ENCODE measurements around the gene CETP.
"Not testable (repeated sequence)": the region's sequence is repeated elsewhere in the genome, so short reads cannot be mapped to it uniquely, and the experiment has no call there.

The CETP gene

GRCh38 chr16:57001026-57001679, 39.4 kb downstream of the CETP start:
- no peak for DNase-seq

DNA sequence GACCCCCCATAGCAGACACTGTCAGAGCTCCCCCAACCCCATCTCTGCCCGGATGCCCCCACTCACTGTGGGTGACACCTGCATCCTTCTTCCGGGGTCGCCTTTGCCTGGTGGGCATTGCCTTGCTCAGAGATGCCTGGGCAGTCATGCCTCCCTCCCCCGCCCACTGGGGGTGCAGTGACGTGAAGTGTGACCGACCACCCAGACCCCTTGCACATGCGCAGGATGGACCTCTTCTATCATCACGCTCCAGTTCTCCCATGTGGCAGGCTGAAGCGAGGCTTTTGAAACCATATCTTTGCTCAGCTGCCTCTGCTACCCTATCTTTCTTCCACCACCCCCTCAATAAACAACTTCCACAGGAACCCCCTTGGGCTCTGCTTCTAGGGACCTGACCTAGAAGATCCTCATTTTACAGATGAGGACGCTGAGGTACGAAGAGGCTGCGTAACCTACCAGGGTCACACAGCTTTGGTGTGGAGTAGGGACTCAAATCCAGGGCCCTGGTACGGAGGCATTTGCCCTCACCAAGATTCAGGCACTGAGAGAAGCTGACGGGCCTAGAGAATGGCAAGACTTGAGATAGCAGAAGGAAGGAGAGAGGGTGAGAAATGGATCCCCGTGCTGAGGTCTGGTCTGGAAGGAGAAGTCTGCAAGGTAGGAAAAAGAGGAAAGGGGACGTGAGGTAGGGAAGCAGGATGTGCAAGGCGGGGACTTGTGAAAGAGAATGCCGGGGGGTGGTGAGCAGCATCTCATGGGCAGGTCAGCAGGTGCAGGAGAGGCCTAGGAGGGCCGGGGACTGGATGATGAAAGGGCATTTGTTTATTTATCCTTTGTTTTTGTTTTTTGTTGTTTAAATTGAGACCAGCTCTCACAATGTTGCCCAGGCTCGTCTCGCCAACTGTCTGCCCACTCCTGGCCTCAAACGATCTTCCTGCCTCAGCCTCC, 42.0 kb downstream of the CETP start:
- DNase-seq = no peak

DNA sequence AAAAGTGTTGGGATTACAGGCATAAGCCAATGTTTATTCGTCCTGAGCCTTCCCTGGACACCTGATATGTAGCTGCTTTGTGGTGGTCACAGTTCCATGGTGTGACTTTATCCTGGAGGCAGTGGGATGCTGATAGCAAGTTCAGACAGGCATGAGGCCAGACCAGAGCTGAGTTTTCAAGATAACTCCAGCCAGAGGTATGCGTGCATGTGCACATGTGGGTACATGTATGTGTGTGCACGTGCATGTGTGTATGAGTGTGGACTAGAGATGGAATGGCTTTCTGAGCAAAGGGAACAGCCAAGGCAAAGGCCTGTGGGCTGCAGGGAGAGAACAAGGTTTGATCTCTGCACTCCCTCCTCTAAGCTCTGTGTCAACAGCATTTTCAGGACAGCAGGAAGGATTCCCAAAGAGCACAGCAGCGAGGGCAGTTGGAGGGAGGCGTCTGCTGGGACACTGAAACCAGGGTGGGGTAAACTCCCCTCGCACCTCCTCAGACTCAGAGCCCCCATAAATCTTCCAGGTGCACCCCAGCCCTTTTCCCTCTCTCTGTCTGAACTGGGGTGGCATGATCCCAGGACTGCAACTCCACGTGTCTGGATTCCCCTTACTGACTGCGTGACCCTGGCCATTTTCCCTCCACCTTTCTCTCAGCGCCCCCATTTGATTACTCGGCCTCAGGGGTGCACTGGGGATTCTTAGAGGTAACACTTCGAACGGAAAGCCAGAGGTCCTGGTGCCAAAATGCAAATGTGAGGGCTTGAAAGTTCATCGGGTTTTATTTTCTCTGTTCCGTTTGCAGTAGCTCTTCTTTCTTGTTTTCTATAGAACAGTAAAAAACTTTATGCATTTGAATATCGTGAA, 42.9 kb downstream of the CETP start:
- DNase-seq = no peak

GRCh38 chr16:57005597-57005996, 43.8 kb downstream of the CETP start:
- DNase-seq = not testable (repeated sequence)

DNA sequence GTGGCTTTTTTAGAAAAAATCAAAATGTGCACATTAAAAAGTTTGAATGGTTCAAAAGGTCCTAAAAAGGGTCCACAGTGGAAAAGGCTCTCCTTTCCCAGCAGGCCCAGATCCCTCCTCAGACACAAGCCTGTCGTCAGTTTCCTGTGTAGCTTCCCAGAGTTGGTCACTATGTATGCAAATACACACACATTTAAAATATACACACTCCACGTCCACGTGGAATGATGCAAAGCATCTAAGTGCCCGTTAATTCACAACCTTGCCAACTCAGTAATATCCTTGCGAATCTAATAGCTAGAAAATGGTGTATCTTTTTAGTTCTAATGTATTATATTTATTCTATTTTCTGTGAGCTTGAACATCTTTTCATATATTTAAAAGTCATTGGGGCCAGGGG, 45.3 kb downstream of the CETP start:
- DNase-seq = no peak

DNA sequence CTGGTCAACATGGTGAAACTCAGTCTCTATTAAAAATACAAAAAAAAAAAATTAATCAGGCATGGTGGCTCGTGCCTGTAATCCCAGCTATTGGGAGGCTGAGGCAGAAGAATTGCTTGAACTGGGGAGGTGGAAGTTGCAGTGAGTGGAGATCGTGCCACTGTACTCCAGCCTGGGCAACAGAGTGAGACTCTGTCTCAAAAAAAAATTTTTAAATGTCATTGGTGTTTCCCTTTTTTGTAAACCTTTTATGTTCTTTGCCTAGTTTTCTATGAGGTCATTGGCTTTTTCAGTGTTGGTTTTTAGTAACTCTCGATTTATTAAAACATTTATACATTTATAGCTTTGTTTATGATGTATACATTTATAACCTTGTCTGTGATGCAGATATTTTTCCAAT, 45.8 kb downstream of the CETP start:
- DNase-seq = no peak

DNA sequence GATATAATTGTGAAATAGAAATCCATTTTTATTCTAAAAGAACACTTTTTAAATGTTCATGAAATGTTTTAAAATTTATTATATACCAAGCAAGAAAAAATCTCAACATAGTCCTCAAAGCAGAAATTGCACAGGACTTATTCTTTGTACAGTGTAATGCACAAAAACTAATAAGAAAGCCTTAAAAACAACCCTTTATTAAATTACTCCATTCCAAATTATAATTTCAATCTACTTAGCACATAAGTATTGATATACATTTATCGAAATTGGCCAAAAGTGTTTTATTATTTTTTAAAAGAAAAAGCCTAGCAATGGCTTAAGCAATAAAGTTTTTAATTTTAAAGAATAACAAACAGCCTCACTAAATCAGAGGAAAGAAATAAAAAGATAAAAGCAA, 46.7 kb downstream of the CETP start:
- DNase-seq = no peak

DNA sequence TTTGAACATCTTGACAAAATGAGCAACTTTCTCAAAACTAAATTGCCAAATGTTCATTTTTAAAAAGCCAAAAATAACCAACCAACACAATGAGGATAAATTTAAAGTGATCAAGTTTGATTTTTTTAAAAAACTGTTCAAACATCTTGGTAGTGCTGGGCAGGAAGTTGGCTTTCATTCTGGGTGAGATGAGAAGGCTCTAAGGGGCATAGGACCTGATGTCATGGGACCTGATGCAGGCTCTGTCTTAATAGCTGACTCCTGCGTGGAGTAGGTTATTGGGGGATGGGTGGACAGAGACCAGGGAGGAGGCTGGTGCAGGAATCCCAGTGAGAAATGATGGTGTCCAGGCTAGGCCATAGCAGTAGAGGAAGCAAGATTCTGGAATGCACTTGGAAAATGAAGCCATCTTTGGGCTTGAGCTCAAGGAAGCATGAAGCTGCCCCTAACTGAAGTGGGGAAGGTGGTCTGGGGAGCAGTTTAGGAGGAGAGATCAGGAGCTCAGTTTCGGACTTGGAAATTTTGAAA, 48.0 kb downstream of the CETP start:
- no peak for DNase-seq

DNA sequence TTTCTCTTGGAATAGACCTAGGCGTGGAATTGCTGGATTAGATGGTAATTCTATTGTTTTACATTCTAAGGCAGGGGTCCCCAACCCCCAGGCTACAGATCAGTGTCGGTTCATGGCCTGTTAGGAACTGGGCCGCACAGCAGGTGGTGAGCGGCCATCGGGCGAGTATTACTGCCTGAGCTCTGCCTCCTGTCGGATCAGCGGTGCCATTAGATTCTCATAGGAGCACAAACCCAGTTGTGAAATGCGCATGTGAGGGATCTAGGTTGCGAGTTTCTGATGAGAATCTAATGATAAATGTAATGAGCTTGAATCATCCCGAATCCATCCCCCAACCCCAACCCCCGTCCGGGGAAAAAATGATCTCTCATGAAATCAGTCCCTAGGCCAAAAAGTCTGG, 50.6 kb downstream of the CETP start:
- DNase-seq = no peak

DNA sequence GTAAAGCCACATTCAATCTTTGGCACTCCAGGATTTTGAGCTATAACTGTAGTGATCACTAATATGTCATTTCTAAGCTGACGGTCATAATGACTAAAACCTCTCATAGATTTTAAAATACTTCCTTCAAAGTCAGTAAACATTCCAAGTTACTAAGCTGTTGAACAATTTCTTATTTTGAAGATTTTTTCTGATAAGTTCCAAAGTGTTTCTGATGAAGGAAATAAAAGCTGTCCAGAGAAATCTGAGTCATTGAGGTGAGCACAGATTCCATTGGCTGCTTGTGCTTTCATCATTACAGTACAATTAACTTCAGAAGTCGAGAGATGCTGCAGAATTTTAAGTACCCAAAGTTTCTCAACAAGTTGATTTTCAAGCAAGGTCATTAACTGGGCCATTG, 51.5 kb downstream of the CETP start:
- no peak for DNase-seq

DNA sequence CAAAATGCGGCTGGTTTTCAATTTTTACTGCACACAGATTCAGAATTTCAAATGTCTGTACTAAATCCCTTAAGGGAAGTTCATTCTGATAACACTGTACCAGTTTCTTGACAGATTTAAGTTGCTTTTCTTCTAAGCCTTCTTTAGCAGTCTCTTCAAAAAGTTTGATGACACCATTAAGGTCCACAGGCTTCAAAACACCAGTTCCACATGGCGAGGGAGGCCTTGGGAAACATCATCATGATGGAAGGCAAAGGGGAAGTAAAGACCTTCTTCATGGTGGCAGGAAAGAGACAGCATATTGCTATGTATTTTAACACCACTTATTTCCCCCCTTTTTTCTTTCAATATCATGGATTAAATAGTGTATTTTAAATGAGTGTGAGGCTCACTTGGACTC, 52.2 kb downstream of the CETP start:
- DNase-seq = no peak

DNA sequence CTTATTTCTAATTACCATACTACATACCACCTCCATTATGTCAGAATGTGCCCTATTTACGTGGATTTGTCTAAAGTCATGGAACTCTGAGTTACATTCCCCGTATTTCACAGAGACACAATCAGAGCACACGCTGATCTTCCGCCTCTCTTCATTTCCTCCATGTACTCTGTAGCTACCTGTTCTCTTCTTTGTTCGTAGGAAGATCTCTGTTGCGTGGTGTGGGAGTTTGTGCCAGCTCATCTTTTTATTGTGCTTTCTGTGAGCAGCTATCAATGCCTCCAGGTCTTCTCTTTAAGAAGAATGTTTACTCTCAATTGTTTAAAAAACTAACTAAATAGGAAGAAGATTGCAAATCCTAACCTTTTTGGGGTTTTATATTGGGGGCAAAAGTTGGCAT, 54.6 kb downstream of the CETP start:
- no peak for DNase-seq

DNA sequence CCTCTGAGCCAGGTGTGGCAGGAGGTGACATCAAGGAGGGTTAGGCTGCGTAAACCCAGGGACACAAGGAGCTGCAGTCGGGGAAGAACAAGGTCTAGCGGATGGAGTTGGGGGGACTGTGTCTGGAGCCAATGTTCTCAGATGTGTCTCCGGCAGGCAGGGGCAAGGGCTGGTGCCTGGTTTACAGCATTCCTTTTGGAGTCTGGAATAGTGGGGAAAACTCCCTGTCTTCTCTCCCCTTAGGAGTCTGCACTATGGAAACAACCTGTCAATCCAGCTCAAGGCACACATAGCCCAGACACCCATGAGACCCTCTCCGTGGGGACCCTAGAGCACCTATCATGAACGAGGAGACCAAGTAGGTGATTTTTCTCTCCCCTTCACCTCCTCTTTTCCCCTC, 55.1 kb downstream of the CETP start:
- no peak for DNase-seq

- DNase-seq = no peak
Measured at GRCh38 chr16:57017251-57017650, 55.5 kb downstream of the CETP start.

- DNase-seq = no peak
Measured at GRCh38 chr16:57019746-57020145, 58.0 kb downstream of the CETP start.

- no peak for DNase-seq
Measured at GRCh38 chr16:57020651-57021050, 58.9 kb downstream of the CETP start.

DNA sequence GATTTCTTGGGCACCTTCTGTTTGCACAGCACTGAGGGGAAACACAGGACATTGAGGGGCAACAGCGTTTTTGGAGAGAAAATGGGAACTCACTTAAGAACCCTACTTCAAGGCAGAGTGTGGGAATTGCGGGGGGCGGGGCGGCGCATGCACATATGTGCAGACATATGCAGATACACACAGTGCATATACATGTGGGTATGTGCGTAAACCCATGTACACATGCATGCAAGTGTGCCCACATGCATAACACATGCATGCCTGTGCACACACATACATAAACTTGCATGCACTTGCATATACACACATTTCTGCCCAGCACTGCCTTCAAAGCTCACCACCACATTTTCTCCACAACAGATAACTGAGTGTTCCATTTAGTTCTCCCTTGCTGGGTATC, 60.0 kb downstream of the CETP start:
- DNase-seq = no peak

GRCh38 chr16:57022445-57022844, 60.7 kb downstream of the CETP start:
- no peak for DNase-seq

GRCh38 chr16:57023541-57024249, 61.9 kb downstream of the CETP start:
- no peak for DNase-seq

DNA sequence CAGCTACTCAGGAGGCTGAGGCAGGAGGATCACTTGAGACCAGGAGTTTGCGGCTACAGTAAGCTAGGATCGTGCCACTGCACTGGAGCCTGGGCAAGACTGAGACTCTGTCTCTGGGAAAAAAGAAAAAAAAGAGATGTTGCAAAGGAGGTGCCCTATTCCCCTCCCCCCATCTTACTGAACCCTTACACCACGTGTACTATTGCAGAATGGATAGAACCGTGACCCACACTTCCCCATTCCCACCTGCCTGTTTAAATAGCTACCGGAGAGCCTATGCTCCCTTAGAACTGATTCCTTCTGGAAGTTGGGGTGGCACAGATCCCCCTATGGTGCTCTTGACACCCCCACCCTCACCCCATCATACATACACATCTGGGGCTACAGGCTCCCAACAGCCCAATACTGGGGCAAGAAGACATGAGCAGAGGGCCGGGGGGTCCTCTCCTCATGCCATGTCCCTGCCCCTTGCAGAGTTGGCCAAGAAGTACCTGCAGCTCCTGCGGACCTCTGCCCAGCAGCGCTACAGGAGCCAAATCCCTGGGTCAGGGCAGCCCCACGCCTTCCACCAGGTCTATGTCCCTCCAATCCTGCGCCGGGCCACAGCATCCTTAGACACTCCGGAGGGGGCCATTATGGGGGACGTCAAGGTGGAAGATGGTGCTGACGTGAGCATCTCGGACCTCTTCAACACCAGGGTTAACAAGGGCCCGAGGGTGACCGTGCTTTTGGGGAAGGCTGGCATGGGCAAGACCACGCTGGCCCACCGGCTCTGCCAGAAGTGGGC, 63.3 kb downstream of the CETP start:
- DNase-seq = no peak

DNA sequence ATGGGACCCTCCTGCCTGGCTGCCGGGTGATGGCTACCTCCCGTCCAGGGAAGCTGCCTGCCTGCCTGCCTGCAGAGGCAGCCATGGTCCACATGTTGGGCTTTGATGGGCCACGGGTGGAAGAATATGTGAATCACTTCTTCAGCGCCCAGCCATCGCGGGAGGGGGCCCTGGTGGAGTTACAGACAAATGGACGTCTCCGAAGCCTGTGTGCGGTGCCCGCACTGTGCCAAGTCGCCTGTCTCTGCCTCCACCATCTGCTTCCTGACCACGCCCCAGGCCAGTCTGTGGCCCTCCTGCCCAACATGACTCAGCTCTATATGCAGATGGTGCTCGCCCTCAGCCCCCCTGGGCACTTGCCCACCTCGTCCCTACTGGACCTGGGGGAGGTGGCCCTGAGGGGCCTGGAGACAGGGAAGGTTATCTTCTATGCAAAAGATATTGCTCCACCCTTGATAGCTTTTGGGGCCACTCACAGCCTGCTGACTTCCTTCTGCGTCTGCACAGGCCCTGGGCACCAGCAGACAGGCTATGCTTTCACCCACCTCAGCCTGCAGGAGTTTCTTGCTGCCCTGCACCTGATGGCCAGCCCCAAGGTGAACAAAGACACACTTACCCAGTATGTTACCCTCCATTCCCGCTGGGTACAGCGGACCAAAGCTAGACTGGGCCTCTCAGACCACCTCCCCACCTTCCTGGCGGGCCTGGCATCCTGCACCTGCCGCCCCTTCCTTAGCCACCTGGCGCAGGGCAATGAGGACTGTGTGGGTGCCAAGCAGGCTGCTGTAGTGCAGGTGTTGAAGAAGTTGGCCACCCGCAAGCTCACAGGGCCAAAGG, 64.4 kb downstream of the CETP start:
- peak; percentile 46 for DNase-seq

Data from SHP77 treated with DMSO at 0.1 percent for 48 hours (cell line).